Stimulated activated CD4-positive, alpha-beta T cell treated with anti-CD3 and anti-CD28 coated beads, Interleukin-12 subunit alpha, Interleukin-12 subunit beta, amount 100 ng/mL, for 4 hours (primary cell): ENCODE results near the gene SANBR.

Experiments used
- DNase-seq: peaks from one replicate; pipeline ENCODE4 v3.0.0-alpha.2; 2020

SANBR gene

DNA sequence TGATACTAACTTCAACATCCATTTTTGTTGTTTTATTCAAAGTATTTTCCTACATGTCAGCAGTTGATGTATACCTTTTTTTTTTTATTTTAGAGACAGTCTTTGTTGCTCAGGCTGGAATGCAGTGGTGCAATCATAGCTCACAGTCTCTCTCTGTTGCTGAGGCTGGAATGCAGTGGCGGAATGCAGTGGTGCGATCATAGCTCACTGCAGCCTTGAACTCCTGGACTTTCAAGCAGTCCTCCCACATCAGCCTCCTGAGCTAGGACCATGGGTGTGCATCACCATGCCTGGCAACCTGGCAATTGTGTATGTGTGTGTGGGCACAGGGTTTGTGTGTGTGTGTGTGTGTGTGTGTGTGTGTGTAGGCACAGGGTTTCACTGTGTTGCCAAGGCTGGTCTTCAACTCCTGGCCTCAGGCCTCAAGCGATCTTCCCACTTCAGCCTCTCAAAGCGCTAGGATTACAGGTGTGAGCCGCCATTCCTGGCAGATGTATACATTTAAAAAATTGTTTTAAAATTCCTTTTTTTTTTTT is 24.8 kb downstream of the SANBR start:
- DNase-seq: no peak

DNA sequence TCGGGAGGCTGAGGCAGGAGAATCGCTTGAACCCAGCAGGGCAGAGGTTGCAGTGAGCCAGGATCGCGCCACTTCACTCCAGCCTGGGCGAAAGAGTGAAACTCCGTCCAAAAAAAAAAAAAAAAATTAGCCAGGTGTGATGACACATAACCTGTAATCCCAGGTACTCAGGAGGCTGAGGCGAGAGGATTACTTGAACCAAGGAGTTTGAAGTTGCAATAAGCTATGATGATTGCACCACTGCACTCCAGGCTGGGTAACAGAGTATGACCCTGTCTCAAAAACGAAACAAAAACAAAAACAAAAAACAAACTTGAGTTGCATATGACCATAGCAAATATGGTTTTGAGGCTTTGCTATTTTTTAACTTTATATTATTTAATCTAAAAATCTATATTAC is 25.8 kb downstream of the SANBR start:
- DNase-seq: no peak

DNA sequence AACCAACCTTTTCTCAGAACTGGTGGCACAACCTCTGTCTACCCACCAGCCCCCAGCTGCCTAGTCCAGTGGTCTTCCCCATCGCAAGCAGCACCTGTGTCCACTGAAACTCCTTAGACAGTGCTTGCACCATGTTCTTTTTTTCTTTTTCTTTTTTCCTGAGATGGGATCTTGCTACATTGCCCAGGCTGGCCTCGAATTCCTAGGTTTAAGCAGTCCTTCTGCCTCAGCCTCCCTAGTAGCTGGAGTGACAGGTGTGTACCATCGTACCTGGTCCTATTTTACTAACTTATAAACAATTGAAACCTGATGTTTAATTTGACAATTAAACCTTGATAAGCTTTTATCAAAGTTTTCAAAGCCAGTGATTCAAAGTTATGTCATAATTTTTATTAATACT is 30.8 kb downstream of the SANBR start:
- DNase-seq: no peak

DNA sequence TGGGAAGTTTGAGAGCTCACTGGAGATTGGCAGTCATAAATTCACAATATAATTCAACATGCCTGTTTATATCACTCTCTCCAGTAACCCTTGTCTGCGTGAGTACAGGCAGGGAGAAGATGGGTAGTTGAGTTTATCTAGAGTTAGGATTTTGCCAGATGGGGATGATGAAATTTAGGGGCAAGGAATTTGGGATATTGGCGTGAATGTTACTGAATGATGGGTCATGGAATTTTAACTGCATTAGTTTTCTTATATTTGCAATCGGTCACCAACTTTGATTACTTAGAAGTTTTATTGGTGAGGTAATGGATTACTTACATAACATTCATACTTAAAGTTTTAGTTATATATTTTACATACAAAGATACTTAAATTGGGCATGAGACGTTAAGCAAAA is 35.1 kb downstream of the SANBR start:
- no peak for DNase-seq

GRCh38 chr2:61109291-61109690 is 43.6 kb downstream of the SANBR start:
- no peak for DNase-seq

DNA sequence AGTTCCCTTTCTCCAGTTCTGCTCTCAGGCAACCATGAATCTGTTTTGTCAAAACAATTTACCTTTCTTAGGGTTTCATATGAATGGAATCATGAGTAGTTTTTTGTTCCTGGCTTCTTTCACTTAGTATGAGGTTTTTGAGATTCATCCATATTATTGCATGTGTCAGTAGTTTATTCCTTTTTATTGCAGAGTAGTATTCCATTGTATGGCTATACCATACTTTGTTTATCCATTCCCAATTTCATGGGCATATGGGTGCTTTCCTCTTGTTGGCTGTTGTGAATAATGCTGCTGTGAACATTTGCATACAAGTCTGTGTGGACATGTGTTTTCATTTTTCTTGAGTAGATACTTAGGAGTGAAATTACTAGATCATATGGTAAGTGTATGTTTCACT is 46.0 kb downstream of the SANBR start:
- DNase-seq: no peak

- no peak for DNase-seq
Observed at GRCh38 chr2:61114147-61114546, 48.5 kb downstream of the SANBR start.
